Heart left ventricle (tissue), 13 donors: ENCODE measurements around the gene BMPER.

Experiments
- POLR2A ChIP-seq, 2 donors: fragments of 450-650 bp; IDR thresholded peaks; one replicate each; pipeline ENCODE4 v1.6.1; 2017; ENCODE audit warnings: antibody characterized with exemption in 2 of 2, mild to moderate bottlenecking in 2 of 2, moderate library complexity in 2 of 2
- TF ChIP-seq, protein P1 (sequence below), 12 donors: fragments of 200-600 bp; sonication (generic) in 4 of 12; IDR thresholded peaks; one replicate each; pipeline versions ENCODE4 v1.5.0 to v1.8.0; 2018 to 2022; ENCODE audit warnings: antibody characterized with exemption in 12 of 12, mild to moderate bottlenecking in 5 of 12
- donor health status: ischemic (EF 13 %, LVEDD 7.1; RV severe dilation, severe dysfunction).
- donor health status: DM: no; HTN: yes; CAD: no.
- donor health status: DM: no; HTN: no; CAD: no.
- donor health status: ischemic (EF 25% LVEDD 6.9; RV normal size, moderate dysfunction).
- donor health status: ischemic (EF 25% LVEDD 5.7; RV mildly dilated, moderate dysfunction).
- donor health status: ischemic (EF 35%, LVEDD 5.7; RV mildly dilated, moderate dysfunction).
- donor health status: nonischemic (EF 11% LVEDD 7.7; RV severe dilation, severe dysfunction).
- donor health status: DM: yes; HTN: yes; CAD: no.
- donor health status: PGD.
- donor health status: ischemic (EF 29% LVEDD 5.4; RV normal size, mild dysfunction).
- donor health status: nonischemic (EF 23%, LVEDD 6.1; RV moderate dilation, normal function).

DNA sequence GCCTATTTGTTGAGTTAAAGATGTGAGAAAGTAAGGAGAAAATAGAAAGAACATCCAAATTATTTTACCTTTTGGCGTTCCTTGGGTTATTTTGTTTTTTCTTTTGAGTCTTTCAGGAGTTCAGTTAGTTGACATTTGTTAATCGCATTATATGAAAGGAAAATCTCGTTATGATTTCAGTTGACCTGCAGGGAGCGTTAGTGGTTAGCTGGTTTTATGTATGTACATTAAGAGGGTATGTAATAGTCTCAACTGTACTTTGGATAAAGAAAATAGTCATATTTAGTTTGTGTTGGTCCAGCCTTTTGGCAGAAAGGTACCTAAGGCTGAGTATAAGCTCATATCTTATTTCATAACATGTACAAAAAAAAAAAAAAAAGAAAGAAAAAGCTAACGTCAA, 4.0 kb downstream of the BMPER start:
- TF ChIP-seq POLR2A (IDR thresholded peaks at IDR 0.05): no peak
- TF ChIP-seq, protein P1, sequence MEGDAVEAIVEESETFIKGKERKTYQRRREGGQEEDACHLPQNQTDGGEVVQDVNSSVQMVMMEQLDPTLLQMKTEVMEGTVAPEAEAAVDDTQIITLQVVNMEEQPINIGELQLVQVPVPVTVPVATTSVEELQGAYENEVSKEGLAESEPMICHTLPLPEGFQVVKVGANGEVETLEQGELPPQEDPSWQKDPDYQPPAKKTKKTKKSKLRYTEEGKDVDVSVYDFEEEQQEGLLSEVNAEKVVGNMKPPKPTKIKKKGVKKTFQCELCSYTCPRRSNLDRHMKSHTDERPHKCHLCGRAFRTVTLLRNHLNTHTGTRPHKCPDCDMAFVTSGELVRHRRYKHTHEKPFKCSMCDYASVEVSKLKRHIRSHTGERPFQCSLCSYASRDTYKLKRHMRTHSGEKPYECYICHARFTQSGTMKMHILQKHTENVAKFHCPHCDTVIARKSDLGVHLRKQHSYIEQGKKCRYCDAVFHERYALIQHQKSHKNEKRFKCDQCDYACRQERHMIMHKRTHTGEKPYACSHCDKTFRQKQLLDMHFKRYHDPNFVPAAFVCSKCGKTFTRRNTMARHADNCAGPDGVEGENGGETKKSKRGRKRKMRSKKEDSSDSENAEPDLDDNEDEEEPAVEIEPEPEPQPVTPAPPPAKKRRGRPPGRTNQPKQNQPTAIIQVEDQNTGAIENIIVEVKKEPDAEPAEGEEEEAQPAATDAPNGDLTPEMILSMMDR (IDR thresholded peaks at IDR 0.05): no peak
